Amniotic stem cell (primary cell): ENCODE results near the gene SLC22A12.

Source experiments
- DNase-seq: peaks from one replicate; lab custom pipeline; 2025; lab: John Stamatoyannopoulos, UW

The SLC22A12 gene

GRCh38 chr11:64628596-64628995 lies 37.6 kb downstream of the SLC22A12 start:
- DNase-seq: no peak

DNA sequence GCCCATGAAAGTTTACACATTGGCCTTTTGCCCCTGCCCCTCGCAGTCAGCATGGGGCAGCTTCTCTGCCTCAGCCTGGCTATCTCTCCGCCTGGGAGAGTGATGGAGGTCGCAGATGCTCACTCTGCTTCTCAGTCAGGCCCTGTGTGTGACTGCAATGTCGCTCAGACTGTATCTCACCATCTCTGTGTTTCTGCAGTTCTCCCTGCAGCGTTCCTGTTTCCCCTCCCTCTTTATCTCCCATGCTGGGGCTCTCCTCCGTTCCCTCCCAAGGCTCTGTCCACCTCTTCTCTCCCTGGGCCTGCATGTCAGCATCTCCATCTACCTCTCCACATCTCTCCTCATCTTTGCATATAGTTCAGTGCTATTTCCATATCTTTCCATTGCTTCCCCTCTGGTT lies 38.1 kb downstream of the SLC22A12 start:
- no peak for DNase-seq

- no peak for DNase-seq
Observed at GRCh38 chr11:64629796-64630562, 39.0 kb downstream of the SLC22A12 start.

DNA sequence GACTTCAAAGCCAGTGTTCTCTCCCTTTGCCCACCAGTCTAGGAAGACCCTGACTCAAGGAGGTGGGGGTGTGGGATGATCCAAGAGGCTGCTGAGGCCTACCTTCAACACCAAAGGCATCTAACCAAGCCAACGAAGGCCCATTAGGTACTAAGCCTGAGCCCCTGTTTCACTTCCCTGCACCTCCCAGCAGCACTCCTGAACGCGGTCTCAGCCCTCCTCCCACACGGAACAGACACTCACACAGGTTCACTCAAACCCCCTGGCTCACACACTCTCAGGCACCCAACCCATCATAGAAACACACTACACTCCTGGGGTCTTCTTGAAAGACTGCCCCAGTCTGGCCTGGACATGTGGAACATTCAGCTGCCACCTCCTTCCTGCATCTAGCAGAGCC lies 40.7 kb downstream of the SLC22A12 start:
- DNase-seq: no peak

DNA sequence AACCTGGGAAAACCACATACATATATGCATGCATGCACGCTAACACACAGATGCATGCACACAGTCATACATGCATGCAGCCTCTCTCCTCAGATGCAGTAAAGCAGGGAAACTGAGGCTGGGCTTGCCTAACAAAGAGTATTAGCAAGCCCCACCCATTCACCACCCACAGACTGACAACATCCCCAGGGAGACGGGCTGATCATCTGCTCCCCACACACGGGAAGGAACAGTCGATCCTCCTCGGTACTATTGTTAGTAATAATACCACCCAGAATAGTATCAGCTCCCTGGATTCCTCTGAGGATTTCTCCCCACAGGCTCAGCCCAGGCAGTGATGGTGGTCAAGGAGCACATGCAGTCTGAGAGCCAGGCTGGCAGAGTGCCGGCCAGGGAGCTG lies 41.2 kb downstream of the SLC22A12 start:
- no peak for DNase-seq

DNA sequence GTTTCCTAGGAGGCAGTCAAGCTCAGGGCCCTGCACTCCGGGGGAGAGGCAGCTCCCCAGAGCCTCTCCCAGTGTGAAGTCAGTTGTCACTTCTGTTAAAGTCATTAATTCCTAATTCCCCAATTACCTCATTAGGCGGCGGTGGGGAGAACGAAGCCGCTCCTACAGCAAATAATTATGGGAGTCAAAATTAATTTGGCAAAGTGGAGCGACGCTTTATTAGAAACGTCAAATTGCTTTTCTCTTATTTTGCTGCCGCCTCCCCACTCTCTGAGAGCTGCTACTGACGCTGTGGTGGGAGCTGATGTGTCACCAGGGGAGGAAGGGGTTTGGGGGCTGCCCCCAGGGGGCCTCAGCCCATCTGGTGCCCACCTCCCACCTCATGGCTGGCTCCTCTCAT lies 41.6 kb downstream of the SLC22A12 start:
- no peak for DNase-seq

DNA sequence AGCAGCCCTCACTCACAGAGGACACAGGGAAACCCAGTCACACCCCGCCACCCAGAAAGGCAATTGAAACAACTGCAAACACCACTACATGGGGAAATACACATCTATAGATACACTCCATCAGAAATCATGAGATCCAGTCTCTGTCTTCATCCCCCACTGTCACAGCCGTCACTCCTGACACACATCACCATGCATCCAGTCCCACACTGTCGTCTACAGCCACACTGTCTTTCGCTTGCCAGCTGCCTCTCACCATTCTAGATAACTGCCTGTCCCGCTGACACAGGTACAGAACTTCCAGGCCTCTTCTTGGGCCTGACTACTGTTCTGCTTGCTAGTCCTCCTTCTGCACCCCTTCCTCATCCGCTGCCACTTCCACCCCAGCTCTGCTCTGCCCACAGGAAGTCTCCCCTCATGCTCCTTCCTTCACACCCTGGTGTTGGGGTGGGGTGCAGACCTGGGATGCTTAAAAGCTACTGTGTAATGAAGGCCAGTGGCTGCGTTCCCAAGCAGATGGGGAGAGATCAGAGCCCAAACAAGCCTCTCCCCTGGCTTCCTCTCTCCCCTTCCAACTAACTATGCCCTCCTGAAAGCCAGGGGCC lies 42.6 kb downstream of the SLC22A12 start:
- DNase-seq: no peak

DNA sequence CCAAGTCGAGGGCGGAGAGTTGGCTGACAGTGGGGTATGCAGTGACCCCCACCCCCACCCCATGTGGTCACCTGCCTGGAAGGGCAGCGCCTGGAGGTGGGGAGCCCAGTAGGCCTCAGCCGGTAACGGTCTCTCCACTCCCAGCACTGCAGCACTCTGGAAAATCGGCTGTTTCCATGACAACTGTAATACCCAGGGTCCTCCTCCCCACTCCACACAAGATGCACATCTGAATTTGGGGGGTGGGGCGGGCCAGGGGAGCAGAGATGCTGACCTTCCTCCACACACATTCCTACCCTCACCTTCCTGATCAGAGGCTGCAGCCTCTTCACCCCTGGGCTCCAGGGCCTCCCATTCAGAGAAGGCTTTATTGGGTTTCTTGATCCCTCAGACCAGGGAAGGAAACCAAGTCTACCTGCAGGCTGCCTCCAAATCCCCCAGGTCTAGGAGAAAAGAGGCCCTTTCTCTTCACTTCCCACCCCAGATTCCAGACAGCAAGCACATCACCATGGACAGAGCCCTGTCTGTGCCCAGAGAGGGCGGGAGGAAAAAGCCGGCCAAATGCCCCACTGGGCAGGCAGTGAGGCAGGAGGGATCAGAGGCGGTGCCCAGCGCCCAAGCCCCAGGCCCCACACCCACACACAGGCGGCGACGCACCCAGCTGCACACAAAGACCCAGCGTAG lies 46.5 kb downstream of the SLC22A12 start:
- no peak for DNase-seq

DNA sequence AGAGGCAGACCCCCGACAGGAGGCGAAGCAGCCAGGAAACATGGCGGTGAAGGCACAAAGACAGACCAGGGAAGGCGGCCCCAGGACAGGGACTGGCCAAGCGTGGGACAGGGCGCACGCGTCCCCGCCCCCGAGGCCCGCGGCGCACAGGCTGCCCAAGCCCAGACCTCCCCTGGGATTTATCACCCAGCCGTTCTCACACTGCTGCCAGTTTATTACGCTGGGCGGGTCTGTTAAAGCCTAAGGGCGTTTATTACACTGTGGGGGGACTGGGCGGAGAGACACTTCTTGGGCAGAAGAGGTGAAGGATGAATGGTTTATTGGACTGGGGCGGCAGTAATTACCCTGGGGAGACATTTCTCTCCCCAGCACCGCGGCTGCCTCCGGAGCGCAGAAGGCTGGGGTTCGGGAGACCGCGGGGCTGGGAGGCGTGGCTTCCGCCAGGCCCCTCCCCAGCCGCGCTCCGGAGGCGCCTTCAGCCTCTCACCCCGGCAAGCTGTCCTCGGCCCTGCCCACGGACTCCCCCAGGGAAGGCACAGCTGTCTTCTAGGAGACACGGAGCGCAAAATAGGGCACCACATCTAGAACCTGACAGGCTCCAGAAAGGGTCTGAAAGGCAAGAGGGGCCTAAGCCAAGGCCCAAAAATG lies 47.1 kb downstream of the SLC22A12 start:
- DNase-seq: no peak

DNA sequence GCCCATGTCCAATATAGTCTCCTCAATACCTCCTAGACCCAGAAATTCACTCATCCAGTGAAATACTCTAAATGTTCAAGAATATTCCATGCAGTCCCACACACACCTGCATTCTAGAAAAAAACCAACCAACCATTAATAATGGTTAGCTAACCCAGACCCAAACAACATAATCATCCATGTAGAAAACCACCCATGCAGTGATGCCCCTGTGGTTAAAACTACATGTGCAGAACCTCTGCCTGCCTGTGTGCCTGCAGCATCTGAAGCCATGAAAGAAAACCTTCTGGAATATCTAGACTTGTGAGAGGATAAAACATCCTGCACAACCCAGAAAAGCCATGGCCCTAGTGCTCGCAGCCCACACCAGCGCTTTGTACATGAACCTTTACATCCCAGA lies 47.8 kb downstream of the SLC22A12 start:
- no peak for DNase-seq

- no peak for DNase-seq
Observed at GRCh38 chr11:64639885-64640284, 48.9 kb downstream of the SLC22A12 start.

GRCh38 chr11:64641596-64642417 lies 50.8 kb downstream of the SLC22A12 start:
- DNase-seq: no peak

- DNase-seq: no peak
Observed at GRCh38 chr11:64642418-64642735, 51.4 kb downstream of the SLC22A12 start.

- DNase-seq: no peak
Observed at GRCh38 chr11:64642871-64643255, 51.8 kb downstream of the SLC22A12 start.

GRCh38 chr11:64643256-64643881 lies 52.3 kb downstream of the SLC22A12 start:
- no peak for DNase-seq

- no peak for DNase-seq
Observed at GRCh38 chr11:64643920-64644646, 53.1 kb downstream of the SLC22A12 start.

- DNase-seq: no peak
Observed at GRCh38 chr11:64644647-64645275, 53.7 kb downstream of the SLC22A12 start.

- no peak for DNase-seq
Observed at GRCh38 chr11:64647019-64647779, 56.2 kb downstream of the SLC22A12 start.

DNA sequence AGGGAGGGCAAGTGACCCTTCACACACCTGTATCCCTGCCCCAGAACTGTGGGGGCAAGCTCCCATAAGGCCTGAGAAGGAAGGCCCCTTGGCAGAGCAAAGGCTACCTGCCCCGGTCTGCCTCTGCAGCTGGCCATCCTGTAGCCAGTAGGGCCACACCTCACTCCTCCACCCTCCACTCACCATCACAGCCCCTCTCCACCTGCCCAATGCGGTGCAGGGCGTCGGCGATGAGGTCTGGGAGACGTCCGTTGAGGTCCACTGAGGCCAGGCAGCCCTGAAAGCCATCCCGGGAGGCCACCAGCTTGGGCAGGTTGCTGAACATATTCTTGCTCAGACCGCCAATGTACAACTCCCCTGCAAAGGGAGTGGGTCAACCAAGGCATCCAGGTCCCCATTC lies 57.5 kb downstream of the SLC22A12 start:
- DNase-seq: no peak

DNA sequence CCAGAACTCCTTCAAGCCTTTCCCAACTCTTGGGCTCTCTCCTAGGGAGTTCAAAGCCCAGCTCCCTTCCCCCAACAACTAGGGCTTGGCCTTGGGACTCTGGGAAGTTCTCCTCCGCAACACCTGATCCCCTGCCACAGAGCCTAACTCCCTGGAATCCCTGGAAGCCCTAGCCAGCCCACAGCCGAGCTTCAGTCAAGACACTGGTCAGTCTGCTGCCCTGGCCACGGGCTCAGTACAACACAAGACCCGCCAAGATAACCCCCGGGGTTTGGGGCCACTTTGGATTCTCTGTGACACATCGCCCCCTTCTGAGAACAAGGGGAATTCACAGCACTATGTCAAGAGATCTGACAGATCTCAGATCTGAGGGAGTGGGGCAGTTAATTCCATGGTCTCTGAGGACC lies 58.3 kb downstream of the SLC22A12 start:
- no peak for DNase-seq
